ENCODE measurements around the gene DNM2. TPM values are rescaled to one million over a fixed set of nuclear protein-coding genes. Genes with fewer than 3 reads are reported as not detected.

DNM2 gene
- polyA plus RNA-seq, 2 of the 4 experiments (the other 2 are of a cell fraction): 32.9 to 58.5 TPM

DNA sequence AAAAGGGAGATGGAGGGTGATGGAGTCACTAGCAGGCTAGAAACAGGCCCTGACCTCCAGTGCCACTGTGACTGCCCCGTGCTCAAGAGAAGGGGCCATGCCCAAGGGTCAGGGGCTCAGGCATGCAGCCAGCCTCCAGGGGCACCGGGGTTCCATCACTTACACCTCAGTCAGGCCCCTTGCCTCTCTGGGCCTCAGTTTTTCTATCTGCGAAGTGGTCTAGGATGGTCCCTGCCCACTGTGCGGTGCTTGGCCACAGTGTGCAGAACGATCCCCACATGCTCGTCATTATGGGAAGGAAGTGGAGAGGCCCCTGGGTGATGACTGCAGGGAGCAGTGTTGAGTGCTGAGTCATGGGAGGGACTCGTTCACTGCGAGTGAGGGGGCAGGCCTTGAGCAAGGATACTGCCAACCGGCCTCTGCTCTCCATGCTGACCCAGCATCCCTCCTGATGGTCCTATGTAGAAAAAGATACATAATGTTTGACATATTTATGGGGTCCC is 95.1 kb downstream of the DNM2 start:
- Histone ChIP-seq H3K9me3 (no peaks in the 10 kb centered on the region), H3K4me3 (no peak overlapping the region), H3K4me2 (peak overlapping the region; percentile 42; the same call in 2 of the 3 replicates), H3K27ac (peak overlapping the region; percentile 80 to 90), H3K4me1 (peaks cover 14% of the 10 kb centered on the region)
- ATAC-seq: peak; percentile 51 to 86; a peak in 5 of 6 replicates
- ChIA-PET POLR2A (no interaction called here), CTCF (no interaction called here)
- peak; percentile 38 to 71 for DNase-seq (ENCODE audit: low read depth in 1 of 2, low spot score in 1 of 2)
- no peak for FAIRE-seq
- 17% methylated on average over 6 of the region's 9 CpGs for WGBS (ENCODE audit: missing lambda C conversion rate)
- TF ChIP-seq POLR2A (IDR thresholded peaks at IDR 0.05; ENCODE audit: low read length): no peak
- TF ChIP-seq HDAC2 (IDR thresholded peaks at IDR 0.05): no peak
- TF ChIP-seq, protein P1, sequence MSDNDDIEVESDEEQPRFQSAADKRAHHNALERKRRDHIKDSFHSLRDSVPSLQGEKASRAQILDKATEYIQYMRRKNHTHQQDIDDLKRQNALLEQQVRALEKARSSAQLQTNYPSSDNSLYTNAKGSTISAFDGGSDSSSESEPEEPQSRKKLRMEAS (IDR thresholded peaks at IDR 0.05): peak; percentile 57
- TF ChIP-seq EHF (CRISPR knock-in tag; IDR thresholded peaks at IDR 0.05): no peak
- TF ChIP-seq SMC3 (IDR thresholded peaks at IDR 0.05): no peak
- no peak for TF ChIP-seq HEYL (CRISPR knock-in tag; IDR thresholded peaks at IDR 0.05)
- TF ChIP-seq, protein P2, sequence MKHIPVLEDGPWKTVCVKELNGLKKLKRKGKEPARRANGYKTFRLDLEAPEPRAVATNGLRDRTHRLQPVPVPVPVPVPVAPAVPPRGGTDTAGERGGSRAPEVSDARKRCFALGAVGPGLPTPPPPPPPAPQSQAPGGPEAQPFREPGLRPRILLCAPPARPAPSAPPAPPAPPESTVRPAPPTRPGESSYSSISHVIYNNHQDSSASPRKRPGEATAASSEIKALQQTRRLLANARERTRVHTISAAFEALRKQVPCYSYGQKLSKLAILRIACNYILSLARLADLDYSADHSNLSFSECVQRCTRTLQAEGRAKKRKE (CRISPR knock-in tag; IDR thresholded peaks at IDR 0.05; ENCODE audit: low read depth): 0 out of 2 replicates have a peak, but pooled peaks have one; percentile 7
- no peak for TF ChIP-seq ZNF302 (CRISPR knock-in tag; IDR thresholded peaks at IDR 0.05)
- TF ChIP-seq, protein P3, sequence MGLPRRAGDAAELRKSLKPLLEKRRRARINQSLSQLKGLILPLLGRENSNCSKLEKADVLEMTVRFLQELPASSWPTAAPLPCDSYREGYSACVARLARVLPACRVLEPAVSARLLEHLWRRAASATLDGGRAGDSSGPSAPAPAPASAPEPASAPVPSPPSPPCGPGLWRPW (IDR thresholded peaks at IDR 0.05): no peak
- TF ChIP-seq HOXB13 (CRISPR knock-in tag; IDR thresholded peaks at IDR 0.05; ENCODE audit: low read depth): no peak; the same call in 1 of the 2 replicates
- no peak for TF ChIP-seq HOXA7 (CRISPR knock-in tag; IDR thresholded peaks at IDR 0.05)
- no peak for TF ChIP-seq CHD2 (IDR thresholded peaks at IDR 0.05; ENCODE audit: low read length, partially characterized antibody)
- TF ChIP-seq POLR2AphosphoS2 (conservative IDR thresholded peaks at IDR 0.05; ENCODE audit: low read length): no peak
- no peak; the same call in 1 of the 2 replicates for TF ChIP-seq HOXB5 (CRISPR knock-in tag; IDR thresholded peaks at IDR 0.05)
- no peak for TF ChIP-seq CBX2 (IDR thresholded peaks at IDR 0.05; ENCODE audit: borderline replicate concordance, low read depth)
- TF ChIP-seq FOXS1 (CRISPR knock-in tag; IDR thresholded peaks at IDR 0.05): no peak
- no peak for TF ChIP-seq FOSB (CRISPR knock-in tag; IDR thresholded peaks at IDR 0.05)
- TF ChIP-seq KDM1A (IDR thresholded peaks at IDR 0.05; ENCODE audit: low read depth): no peak
- TF ChIP-seq GATA3 (IDR thresholded peaks at IDR 0.05; ENCODE audit: borderline replicate concordance): no peak
- TF ChIP-seq, protein P4, sequence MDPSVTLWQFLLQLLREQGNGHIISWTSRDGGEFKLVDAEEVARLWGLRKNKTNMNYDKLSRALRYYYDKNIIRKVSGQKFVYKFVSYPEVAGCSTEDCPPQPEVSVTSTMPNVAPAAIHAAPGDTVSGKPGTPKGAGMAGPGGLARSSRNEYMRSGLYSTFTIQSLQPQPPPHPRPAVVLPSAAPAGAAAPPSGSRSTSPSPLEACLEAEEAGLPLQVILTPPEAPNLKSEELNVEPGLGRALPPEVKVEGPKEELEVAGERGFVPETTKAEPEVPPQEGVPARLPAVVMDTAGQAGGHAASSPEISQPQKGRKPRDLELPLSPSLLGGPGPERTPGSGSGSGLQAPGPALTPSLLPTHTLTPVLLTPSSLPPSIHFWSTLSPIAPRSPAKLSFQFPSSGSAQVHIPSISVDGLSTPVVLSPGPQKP (IDR thresholded peaks at IDR 0.05; ENCODE audit: low read depth, low read length): no peak
- no peak for TF ChIP-seq TP53 (CRISPR knock-in tag; IDR thresholded peaks at IDR 0.05)
- TF ChIP-seq MAFK (IDR thresholded peaks at IDR 0.05; ENCODE audit: partially characterized antibody): peak; percentile 93
- TF ChIP-seq SREBF2 (IDR thresholded peaks at IDR 0.05): no peak
- TF ChIP-seq, protein P5, sequence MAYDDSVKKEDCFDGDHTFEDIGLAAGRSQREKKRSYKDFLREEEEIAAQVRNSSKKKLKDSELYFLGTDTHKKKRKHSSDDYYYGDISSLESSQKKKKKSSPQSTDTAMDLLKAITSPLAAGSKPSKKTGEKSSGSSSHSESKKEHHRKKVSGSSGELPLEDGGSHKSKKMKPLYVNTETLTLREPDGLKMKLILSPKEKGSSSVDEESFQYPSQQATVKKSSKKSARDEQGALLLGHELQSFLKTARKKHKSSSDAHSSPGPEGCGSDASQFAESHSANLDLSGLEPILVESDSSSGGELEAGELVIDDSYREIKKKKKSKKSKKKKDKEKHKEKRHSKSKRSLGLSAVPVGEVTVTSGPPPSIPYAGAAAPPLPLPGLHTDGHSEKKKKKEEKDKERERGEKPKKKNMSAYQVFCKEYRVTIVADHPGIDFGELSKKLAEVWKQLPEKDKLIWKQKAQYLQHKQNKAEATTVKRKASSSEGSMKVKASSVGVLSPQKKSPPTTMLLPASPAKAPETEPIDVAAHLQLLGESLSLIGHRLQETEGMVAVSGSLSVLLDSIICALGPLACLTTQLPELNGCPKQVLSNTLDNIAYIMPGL (CRISPR knock-in tag; IDR thresholded peaks at IDR 0.05; ENCODE audit: borderline replicate concordance): no peak
- no peak for TF ChIP-seq CBX8 (IDR thresholded peaks at IDR 0.05)
- TF ChIP-seq ZSCAN20 (CRISPR knock-in tag; IDR thresholded peaks at IDR 0.05): no peak
- TF ChIP-seq RARB (CRISPR knock-in tag; IDR thresholded peaks at IDR 0.05): no peak
- TF ChIP-seq, protein P6, sequence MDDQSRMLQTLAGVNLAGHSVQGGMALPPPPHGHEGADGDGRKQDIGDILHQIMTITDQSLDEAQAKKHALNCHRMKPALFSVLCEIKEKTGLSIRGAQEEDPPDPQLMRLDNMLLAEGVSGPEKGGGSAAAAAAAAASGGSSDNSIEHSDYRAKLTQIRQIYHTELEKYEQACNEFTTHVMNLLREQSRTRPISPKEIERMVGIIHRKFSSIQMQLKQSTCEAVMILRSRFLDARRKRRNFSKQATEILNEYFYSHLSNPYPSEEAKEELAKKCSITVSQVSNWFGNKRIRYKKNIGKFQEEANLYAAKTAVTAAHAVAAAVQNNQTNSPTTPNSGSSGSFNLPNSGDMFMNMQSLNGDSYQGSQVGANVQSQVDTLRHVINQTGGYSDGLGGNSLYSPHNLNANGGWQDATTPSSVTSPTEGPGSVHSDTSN (IDR thresholded peaks at IDR 0.05): no peak
- no peak for TF ChIP-seq BHLHE40 (IDR thresholded peaks at IDR 0.05; ENCODE audit: low read depth, low read length)
- TF ChIP-seq RFX5 (IDR thresholded peaks at IDR 0.05): no peak
- no peak for TF ChIP-seq MAZ (IDR thresholded peaks at IDR 0.05; ENCODE audit: borderline replicate concordance, low read depth, low read length)
- no peak for TF ChIP-seq ESRRA (IDR thresholded peaks at IDR 0.05; ENCODE audit: borderline replicate concordance, low read length)
- no peak for TF ChIP-seq EP300 (IDR thresholded peaks at IDR 0.05)
- TF ChIP-seq EHMT2 (IDR thresholded peaks at IDR 0.05; ENCODE audit: low read depth): no peak
- no peak for TF ChIP-seq FOSL2 (IDR thresholded peaks at IDR 0.05)
- TF ChIP-seq FOSL2 (CRISPR knock-in tag; IDR thresholded peaks at IDR 0.05): peak; percentile 54
- TF ChIP-seq NFE2L2 (conservative IDR thresholded peaks at IDR 0.05; ENCODE audit: low read length): peak; percentile 59
- TF ChIP-seq RAD21 (conservative IDR thresholded peaks at IDR 0.05 in 1 of 2, IDR thresholded peaks at IDR 0.05 in 1 of 2): no peak
- no peak for TF ChIP-seq TFCP2L1 (CRISPR knock-in tag; IDR thresholded peaks at IDR 0.05)
- no peak for TF ChIP-seq NR3C1 (IDR thresholded peaks at IDR 0.05)
- TF ChIP-seq KDM5A (IDR thresholded peaks at IDR 0.05): no peak
